GM21529 (cell line): ENCODE results near the gene MAPK12.
"Not testable (repeated sequence)": the region's sequence is repeated elsewhere in the genome, so short reads cannot be mapped to it uniquely, and the experiment has no call there.

Experiments used
- ATAC-seq: cut with Tn5 transposase; IDR thresholded peaks from one replicate; pipeline ENCODE4 v1.9.1; 2021; ENCODE audit not compliant: unreplicated experiment

The MAPK12 gene

DNA sequence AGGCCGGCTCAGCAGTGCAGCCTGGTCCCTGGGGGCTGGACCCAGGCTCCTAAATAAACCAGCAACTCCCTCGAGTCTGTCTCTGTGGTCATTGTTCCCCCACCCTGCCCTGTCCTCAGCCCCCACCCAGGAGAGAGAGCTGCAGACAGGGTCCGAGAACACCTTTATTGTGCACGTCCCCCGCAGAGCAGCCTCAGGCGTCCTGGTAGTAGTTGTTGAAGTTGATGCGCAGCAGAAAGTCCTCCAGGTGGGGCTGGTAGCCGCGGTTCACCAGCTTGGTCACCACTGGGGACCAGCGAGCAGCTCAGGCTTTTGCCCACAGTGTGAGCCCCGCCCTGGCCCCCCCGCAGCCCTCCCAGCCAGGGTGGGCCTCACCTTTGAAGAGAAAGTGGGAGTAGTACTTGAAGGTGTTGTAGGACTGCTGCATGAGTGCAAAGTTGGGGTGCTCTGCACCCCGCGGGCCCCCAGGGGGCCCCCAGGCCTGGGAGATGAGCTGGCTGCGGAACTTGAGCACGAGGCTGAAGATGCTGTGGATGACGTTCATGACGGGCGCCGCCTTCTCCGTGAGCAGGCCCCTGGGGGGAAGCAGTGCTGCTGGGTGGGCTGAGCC lies 43.8 kb downstream of the MAPK12 start:
- no peak for ATAC-seq

DNA sequence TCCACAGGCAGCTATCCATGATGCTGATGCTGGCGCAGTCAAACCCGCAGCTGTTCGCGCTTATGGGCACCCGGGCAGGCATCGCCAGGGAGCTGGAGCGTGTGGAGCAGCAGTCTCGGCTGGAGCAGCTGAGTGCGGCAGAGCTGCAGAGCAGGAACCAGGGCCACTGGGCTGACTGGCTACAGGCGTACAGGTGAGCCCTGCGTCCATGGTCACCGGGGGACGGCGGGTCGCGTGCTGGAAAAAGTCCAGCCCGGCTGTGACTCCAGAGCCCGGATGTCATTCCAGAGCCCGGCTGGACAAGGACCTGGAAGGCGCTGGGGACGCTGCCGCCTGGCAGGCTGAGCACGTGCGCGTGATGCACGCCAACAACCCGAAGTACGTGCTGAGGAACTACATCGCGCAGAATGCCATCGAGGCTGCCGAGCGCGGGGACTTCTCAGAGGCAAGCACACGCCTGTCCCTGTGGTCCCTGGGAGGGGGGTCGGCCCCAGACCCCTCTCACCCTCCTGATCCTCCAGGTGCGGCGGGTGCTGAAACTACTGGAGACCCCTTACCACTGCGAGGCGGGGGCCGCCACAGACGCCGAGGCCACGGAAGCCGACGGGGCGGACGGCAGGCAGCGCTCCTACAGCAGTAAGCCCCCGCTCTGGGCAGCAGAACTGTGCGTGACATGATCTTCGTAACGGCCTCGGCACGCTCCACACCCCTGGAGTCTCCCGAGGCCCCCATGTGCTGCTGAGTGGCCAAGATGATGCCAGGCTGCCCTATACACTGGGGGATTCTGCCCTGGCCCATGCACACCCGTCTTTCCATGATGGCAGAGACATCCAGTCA lies 44.6 kb downstream of the MAPK12 start:
- no peak for ATAC-seq

DNA sequence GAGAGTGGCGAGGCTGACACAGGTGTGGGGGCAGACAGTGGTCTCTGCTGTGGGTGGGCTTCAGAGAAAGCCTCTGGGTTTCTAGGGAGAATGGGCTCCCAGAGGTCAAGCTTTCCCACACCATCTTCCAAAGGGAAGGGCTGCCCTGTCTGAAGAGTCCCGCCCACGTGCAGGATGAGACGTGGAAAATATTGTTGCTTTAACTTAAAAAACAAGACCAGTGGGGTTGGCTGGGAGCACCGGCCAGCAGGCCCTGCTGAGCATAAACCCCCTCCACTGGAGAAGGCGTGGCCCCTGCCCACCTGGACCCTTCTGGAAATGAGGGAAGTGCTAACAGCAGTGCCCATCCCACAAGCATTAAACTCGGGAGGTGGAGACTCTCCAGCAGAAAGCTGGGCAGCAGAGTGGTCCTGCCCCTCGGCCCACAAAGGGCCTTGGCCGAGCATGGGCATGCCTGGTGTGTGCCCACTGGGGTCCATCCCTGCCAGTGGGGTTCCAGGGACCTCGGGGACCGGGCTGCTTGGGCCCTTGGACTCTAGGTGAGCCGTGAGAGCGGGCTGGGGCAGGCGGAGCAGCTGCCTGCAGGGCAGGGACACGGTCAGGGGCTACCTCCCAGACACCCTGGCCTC lies 45.3 kb downstream of the MAPK12 start:
- no peak for ATAC-seq

DNA sequence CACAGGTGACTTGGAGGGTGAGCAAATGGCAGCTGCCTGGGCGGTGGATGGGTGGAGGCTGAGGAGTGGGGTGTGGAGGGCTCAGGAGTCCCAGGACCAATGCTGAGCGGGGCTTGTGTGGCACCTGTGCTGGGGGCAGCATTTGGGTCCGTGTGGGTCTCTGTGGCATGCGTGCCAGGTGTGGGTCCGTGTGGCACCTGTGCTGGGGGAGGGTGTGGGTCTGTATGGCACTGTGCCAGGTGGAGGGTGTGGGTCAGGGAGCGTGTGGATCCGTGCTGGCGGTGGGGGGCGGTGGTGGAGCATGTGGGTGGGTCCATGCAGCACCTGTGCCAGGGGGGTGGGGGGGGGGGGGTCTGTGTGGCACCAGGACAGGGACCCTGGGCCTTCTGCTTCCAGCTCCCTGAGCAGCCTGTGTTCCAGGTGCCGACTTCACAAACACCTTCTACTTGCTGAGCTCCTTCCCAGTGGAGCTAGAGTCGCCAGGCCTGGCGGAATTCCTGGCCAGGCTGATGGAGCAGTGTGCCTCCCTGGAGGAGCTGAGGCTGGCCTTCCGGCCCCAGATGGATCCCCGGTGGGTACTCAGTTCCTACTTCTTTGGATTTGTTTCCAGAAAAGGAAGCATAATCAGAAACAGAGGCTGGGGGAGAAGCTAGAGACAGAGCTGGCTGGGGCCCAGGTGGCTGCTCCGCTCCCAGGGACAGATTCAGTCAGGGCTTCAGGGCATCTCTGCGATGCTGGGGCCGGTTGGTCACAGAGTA lies 46.0 kb downstream of the MAPK12 start:
- ATAC-seq = no peak

DNA sequence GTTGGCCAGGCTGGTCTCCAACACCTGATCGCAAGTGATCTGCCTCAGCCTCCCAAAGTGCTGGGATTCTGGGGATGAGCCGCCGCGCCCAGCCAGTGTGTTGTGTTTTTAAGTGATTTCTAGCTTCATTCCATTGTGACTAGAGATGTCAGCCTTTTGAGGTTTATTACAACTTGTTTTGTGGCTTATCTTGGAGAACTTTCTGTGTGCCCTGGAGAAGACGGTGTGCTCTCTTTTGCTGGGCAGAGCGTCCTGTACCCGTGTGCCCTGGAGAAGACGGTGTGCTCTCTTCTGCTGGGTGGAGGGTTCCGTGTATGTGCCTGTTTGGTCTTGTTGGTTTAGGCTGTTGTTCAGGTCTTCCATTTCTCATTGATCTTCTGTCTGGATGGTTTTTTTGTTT lies 48.2 kb downstream of the MAPK12 start:
- ATAC-seq = no peak

DNA sequence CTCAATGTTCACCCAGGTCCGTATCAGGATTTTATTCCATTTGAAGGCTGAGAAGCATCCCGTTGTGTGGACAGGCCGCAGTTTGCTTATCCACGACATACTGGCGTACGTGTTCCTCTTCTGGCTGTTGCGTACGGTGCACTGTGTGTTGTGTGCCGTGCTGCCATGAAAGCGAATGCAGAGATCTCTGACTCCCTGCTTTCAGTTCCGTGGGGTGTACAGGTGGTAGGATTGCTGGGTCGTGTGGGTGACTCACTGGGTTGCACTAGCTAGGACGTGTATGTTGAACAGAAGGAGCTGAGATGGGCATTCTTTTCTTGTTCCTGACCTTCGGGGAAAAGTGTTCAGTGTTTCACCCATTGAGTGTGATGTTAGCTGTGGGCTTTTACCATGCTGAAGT lies 50.3 kb downstream of the MAPK12 start:
- ATAC-seq = no peak

DNA sequence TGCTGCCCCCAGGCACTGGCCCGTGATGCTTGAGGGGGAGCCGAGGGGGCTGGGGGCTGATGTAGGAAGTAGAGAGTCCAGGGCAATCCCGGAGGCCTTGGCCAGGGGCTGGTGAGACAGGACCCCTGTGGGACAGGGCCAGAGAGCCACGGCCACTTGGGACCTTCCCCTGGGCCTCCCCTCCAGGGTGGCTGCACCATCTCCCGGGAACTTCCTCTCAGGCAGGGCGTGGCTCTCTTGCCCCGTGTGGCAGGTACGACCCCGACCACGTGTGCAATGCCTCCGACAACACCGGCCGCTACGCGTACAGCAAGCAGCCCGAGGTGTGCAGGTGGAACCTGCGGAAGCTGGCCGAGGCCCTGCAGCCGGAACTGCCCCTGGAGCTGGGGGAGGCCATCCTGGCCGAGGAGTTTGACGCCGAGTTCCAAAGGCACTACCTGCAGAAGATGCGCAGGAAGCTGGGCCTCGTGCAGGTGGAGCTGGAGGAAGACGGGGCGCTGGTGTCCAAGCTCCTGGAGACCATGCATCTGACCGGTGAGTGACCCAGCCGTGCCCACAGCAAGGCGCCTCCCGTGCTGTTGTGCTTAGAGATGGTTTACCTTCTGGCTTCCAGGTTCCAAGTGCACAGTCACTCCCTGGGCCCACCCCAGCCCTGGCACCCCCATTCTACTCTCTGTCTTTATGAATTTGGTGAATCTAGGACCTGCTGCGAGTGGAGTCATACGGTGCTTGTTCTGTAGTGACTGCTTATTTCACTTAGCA lies 50.9 kb downstream of the MAPK12 start:
- ATAC-seq = no peak

DNA sequence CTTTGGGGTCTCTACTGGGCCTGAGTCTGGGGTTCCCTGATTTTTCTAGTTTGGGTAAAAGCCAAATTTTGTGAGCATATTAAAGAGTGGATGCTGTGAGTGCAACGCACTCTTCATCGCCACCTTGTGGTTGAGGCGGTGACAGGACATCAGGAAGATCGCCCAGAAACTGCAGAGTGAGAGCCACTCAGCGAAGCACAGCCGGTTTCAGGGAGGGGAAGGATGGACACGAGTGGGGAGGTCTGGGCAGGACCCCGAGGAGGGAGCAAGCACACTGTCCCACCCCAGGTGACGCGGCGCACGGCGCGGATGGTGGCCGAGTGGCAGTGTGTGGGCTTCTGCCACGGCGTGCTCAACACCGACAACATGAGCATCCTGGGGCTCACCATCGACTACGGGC lies 51.6 kb downstream of the MAPK12 start:
- ATAC-seq = no peak

DNA sequence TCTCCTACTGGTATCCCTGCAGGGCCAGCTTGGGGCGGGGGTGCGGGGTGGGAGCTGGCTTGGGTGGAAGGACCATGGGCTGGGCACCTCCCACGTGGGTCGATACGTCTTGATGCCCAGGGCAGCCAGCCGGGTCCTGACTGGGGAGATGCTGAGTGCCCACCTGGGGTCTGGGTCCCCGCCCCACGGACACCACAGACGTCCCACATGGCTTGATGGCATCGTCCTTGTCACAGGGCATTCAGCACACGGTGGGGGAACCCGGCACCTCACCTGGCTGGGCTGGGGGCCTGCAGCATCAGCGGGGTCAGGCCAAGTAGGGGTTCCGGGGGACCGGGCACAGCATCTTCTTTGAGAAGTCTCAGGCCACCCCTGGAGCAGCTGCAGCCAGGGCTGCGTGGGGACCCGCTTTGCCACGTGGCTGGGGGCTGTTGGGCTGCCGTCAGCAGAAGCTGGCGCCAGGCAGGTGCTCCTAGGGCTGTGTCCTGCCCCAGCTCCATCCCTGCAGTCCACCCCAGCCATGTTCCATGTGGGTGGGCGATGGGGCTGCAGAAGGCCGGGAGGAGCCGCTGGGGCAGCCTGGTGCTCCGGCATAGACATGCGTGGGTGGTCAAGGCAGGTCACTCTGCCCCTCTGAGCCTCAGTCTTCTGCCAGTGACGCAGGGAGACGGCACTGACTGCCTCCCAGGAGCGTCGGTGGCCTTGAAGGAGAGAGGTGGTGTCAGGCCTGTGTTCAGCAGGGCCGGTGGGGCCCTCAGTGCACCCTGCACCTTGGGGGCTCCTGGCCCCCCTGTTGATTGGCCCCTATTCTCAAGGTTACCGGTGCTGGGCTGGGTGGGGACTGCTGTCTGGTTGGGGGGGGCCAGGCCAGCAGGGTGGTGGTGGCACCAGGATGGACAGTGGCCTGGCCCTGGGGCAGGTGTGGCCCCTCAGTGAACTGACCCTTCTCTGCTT lies 52.3 kb downstream of the MAPK12 start:
- no peak for ATAC-seq

DNA sequence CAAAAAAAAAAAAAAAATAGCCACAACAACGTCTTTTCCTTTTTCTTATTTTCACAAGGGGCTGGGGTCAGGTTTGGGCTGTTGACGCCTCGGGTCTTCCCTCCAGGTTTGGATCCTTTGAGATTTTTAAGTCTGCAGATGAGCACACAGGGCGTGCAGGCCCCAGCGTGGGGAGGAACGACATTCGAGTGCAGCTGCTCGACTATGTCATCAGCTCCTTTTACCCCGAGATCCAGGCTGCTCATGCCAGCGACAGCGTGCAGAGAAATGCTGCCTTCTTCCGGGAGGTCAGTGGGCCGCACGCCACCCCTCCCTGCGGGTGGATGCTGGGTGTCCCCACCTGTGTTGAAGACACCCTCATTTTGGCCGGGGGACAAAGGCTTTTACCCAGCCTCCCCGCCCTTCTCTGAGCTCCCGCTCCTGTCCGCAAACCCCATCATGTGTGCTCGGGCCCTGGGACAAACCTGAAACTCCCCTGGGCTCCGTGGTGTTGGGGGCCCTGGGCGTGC lies 53.0 kb downstream of the MAPK12 start:
- no peak for ATAC-seq

DNA sequence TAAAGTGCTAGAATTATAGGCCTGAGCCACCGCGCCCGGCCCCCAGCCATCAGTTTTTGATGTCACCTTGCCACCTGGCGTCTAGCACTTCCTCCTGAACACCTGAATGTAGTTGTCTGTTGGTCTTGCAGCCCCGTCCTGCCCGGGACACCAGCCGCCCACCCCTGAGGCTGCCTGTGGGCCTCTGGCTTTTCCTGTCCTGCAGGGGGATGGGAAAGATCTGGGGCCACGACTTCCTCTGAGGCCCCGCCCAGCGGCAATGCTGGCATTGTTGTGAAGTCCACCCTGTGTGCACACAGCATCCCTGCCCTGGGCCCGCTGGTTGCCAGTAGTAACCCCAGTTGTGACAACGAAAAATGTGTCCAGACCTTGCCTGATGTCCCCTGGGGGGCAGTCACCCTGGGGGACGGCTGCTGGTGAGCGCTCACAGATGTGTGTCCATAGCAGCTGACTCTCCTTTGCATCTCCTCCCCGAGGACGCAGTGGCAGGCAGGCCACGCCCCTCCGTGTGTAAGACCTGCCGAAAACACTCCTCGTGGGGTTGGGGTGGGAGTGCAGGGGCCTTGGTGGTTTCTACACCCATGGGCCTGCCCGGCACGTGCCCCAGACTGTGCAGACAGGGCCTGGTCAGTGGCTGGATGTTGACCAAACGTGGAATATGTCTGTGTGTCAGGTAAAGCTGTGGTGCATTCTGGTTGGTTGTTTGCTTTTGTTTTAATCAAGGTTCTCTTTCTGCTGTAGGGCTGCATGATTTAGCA lies 53.9 kb downstream of the MAPK12 start:
- no peak for ATAC-seq

DNA sequence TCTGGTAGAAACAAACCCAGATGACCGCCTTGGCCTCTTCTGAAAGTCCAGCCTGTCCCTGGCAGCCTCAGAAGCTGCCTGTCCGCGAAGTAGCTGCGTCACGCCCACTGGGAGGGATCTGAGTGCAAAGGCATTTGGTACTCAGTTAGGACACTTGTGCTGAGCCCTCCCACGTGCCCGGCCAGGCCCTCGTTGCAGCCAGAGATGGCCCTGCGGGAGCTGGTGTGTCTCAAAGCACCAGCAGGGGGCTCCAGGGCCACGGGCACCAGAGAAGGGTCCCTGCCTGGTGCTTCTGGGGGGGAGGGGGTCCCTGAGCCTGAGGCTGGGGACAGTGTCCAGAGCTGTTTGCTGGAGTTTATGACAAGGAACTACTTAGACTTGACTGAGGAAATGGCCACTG lies 54.9 kb downstream of the MAPK12 start:
- no peak for ATAC-seq

DNA sequence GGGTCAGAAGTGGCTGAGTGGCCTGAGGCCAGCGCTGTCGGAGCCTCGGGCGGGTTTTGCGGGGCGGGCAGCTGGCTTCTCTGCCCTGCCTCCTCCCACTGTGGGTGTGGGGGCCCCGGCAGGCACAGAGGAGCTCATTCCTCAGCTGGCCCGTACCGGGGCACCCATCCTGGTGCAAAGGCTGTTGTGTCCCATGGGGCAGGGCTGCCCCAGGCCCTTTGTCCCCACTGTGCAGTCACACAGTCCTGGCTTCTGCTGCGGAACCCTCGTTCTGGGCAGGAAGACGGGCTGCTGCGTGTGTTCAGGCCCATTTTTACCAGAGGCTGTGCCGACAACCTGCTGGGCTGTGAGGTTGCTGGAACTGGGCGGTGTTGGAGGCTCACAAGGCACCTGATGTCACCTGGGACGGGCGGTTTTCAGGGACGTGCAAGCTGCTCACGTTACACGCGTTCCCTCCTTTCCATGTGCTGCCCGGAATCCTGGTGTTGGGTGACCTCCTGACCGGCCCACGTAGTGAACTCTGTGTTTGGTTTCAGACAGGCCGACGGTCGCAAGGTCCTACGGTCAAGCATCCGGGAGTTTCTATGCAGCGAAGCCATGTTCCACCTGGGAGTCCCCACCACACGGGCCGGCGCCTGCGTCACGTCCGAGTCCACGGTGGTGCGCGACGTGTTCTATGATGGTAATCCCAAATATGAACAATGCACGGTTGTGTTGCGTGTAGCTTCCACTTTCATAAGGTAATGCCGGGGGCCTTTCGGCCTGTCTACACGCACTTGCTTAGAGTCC lies 55.5 kb downstream of the MAPK12 start:
- no peak for ATAC-seq

DNA sequence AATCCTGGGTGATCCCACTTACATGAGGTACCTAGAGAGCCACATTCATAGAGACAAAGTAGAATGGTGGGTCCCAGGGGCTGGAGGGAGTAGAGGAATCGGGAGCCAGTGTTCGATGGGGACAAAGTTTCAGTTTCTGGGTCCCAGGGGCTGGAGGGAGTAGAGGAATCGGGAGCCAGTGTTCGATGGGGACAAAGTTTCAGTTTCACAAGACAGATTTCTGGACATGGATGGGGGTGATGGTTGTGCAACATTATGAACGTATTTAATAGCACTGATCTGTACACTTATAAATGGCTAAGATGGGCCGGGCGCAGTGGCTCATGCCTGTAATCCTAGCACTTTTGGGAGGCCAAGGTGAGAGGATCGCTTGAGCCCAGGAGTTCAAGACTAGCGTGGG lies 56.5 kb downstream of the MAPK12 start:
- not testable (repeated sequence) for ATAC-seq

DNA sequence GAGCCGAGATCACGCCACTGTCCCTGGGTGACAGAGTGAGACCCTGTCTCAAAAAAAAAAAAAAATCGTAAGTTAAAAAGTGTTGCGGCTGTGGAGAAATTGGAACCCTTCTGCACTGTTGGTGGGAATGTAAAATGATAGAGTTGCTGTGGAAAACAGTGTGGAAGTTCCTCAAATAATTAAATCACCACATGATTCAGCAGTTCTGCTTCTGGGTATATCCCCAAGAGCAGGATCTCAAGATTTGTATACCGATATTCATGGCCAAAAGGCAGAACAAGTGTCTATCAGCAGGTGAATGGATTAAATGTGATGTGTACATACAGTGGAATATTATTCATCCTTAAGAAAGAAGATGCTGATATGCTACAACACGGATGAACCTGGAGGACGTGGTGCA lies 56.9 kb downstream of the MAPK12 start:
- ATAC-seq = no peak

DNA sequence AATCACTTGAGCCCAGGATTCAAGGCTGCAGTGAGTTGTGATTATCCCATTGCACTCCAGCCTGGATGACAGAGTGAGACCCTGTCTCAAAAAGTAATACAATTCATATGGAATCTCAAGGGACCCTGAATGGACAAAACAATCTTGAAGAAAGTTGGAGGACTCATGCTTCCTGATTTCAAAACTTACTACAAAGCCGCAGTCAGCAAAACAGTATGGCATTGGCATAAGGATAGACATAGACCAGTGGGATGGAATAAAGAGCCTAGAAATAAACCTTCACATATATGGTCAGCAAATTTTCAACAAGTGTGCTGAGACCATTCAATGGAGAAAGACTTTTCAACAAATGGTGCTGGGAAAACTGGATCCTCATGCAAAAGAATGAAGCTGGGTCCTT lies 58.2 kb downstream of the MAPK12 start:
- ATAC-seq = no peak
